ENCODE results near the gene LAMB2. TPM values are rescaled to one million over a fixed set of nuclear protein-coding genes. Genes with fewer than 3 reads are reported as not detected.

The LAMB2 gene
- total RNA-seq, 1 experiment from 2014 or later = 118 TPM

GRCh38 chr3:49162751-49163419 is 30.0 kb upstream of the LAMB2 start:
- DNase-seq (ENCODE audit: low spot score) = no peak
- peaks cover 9% of the 10 kb centered on the region for H3K27me3 Mint-ChIP-seq (ENCODE audit: low read depth)
- H3K27ac Mint-ChIP-seq = no peak overlapping the region
- POLR2A ChIA-PET = interaction anchor here (1.7 kb wide), 1 partner anchor 69 kb away, joined by 5 read pairs; the partner anchor contains the start of gene QRICH1
- no peak overlapping the region for H3K4me3 Mint-ChIP-seq
- CTCF ChIA-PET = interaction anchor here (1.1 to 1.7 kb wide), 2 partner anchors 8 to 69 kb away, joined by 3 to 6 read pairs; partner anchors contain the start of genes KLHDC8B and QRICH1
- no peak for ATAC-seq
- peaks cover 18% of the 10 kb centered on the region for H3K4me1 Mint-ChIP-seq
- peaks cover 11% of the 10 kb centered on the region for H3K36me3 Mint-ChIP-seq
- no peaks in the 10 kb centered on the region for H3K9me3 Mint-ChIP-seq
- TF ChIP-seq GABPB1 (CRISPR knock-in tag; IDR thresholded peaks at IDR 0.05) = no peak
- TF ChIP-seq FOXJ3 (CRISPR knock-in tag; IDR thresholded peaks at IDR 0.05; ENCODE audit: borderline replicate concordance) = no peak
- TF ChIP-seq RELA (CRISPR knock-in tag; IDR thresholded peaks at IDR 0.05; ENCODE audit: borderline replicate concordance) = no peak
- TF ChIP-seq, protein P1, sequence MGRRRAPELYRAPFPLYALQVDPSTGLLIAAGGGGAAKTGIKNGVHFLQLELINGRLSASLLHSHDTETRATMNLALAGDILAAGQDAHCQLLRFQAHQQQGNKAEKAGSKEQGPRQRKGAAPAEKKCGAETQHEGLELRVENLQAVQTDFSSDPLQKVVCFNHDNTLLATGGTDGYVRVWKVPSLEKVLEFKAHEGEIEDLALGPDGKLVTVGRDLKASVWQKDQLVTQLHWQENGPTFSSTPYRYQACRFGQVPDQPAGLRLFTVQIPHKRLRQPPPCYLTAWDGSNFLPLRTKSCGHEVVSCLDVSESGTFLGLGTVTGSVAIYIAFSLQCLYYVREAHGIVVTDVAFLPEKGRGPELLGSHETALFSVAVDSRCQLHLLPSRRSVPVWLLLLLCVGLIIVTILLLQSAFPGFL (CRISPR knock-in tag; IDR thresholded peaks at IDR 0.05; ENCODE audit: borderline replicate concordance) = no peak
- no peak for TF ChIP-seq CBFB (CRISPR knock-in tag; IDR thresholded peaks at IDR 0.05; ENCODE audit: low read depth)
- TF ChIP-seq, protein P2, sequence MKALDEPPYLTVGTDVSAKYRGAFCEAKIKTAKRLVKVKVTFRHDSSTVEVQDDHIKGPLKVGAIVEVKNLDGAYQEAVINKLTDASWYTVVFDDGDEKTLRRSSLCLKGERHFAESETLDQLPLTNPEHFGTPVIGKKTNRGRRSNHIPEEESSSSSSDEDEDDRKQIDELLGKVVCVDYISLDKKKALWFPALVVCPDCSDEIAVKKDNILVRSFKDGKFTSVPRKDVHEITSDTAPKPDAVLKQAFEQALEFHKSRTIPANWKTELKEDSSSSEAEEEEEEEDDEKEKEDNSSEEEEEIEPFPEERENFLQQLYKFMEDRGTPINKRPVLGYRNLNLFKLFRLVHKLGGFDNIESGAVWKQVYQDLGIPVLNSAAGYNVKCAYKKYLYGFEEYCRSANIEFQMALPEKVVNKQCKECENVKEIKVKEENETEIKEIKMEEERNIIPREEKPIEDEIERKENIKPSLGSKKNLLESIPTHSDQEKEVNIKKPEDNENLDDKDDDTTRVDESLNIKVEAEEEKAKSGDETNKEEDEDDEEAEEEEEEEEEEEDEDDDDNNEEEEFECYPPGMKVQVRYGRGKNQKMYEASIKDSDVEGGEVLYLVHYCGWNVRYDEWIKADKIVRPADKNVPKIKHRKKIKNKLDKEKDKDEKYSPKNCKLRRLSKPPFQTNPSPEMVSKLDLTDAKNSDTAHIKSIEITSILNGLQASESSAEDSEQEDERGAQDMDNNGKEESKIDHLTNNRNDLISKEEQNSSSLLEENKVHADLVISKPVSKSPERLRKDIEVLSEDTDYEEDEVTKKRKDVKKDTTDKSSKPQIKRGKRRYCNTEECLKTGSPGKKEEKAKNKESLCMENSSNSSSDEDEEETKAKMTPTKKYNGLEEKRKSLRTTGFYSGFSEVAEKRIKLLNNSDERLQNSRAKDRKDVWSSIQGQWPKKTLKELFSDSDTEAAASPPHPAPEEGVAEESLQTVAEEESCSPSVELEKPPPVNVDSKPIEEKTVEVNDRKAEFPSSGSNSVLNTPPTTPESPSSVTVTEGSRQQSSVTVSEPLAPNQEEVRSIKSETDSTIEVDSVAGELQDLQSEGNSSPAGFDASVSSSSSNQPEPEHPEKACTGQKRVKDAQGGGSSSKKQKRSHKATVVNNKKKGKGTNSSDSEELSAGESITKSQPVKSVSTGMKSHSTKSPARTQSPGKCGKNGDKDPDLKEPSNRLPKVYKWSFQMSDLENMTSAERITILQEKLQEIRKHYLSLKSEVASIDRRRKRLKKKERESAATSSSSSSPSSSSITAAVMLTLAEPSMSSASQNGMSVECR (CRISPR knock-in tag; IDR thresholded peaks at IDR 0.05; ENCODE audit: borderline replicate concordance) = no peak
- no peak for TF ChIP-seq JAZF1 (CRISPR knock-in tag; IDR thresholded peaks at IDR 0.05)
- no peak for TF ChIP-seq STAT6 (CRISPR knock-in tag; conservative IDR thresholded peaks at IDR 0.05; ENCODE audit: low read depth)
- no peak for TF ChIP-seq FOXP1 (CRISPR knock-in tag; IDR thresholded peaks at IDR 0.05; ENCODE audit: borderline replicate concordance)
- TF ChIP-seq, protein P3, sequence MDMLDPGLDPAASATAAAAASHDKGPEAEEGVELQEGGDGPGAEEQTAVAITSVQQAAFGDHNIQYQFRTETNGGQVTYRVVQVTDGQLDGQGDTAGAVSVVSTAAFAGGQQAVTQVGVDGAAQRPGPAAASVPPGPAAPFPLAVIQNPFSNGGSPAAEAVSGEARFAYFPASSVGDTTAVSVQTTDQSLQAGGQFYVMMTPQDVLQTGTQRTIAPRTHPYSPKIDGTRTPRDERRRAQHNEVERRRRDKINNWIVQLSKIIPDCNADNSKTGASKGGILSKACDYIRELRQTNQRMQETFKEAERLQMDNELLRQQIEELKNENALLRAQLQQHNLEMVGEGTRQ (CRISPR knock-in tag; IDR thresholded peaks at IDR 0.05) = no peak
- TF ChIP-seq, protein P4, sequence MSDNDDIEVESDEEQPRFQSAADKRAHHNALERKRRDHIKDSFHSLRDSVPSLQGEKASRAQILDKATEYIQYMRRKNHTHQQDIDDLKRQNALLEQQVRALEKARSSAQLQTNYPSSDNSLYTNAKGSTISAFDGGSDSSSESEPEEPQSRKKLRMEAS (CRISPR knock-in tag; IDR thresholded peaks at IDR 0.05) = no peak
- no peak for TF ChIP-seq SP1 (CRISPR knock-in tag; conservative IDR thresholded peaks at IDR 0.05)
- no peak for TF ChIP-seq ZBTB43 (CRISPR knock-in tag; IDR thresholded peaks at IDR 0.05)
- no peak for TF ChIP-seq E2F4 (CRISPR knock-in tag; IDR thresholded peaks at IDR 0.05; ENCODE audit: borderline replicate concordance, low read depth)
- TF ChIP-seq IRF1 (CRISPR knock-in tag; IDR thresholded peaks at IDR 0.05) = no peak
- no peak for TF ChIP-seq NR2C2 (CRISPR knock-in tag; IDR thresholded peaks at IDR 0.05)
- TF ChIP-seq, protein P5, sequence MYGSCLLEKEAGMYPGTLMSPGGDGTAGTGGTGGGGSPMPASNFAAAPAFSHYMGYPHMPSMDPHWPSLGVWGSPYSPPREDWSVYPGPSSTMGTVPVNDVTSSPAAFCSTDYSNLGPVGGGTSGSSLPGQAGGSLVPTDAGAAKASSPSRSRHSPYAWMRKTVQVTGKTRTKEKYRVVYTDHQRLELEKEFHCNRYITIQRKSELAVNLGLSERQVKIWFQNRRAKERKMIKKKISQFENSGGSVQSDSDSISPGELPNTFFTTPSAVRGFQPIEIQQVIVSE (CRISPR knock-in tag; IDR thresholded peaks at IDR 0.05; ENCODE audit: borderline replicate concordance) = no peak
